Inflammatory macrophage treated with lipopolysaccharide for 1 hour (primary cell): ENCODE measurements around the gene ALDH18A1.
"Not testable (repeated sequence)": the region's sequence is repeated elsewhere in the genome, so short reads cannot be mapped to it uniquely, and the experiment has no call there.

Experiments
- DNase-seq, 2 donors: peaks; one replicate each; pipeline ENCODE4 v3.0.0-alpha.2; 2020 to 2022

The ALDH18A1 gene

GRCh38 chr10:95656291-95657164 lies at the start of gene ALDH18A1:
ALDH18A1 (minus strand) TSS chr10:95656711; CDS start chr10:95653377, 3,334 bp downstream.
- DNase-seq: peak; percentile 63 to 78

GRCh38 chr10:95698415-95698814 lies 41.9 kb upstream of the ALDH18A1 start:
- no peak for DNase-seq

DNA sequence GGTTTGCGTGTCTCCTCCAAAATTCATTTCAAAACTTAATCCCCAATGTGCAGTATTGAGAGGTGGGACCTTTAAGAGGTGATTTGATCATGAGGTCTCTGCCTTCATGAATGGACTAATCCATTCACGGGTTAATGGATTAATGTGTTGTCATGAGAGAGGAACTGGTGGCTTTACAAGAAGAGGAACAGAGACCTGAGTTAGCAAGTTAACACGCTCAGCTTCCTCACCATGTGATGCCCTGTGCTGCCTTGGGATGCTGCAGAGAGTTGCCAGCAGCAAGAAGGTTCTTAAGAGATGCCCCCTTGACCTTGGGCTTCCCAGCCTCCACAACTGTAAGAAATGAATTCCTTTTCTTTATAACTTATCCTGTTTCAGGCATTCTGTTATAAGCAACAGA lies 40.9 kb upstream of the ALDH18A1 start:
- peak; percentile 58 to 75 for DNase-seq

GRCh38 chr10:95694665-95695064 lies 38.2 kb upstream of the ALDH18A1 start:
- no peak for DNase-seq

GRCh38 chr10:95693668-95694534 lies 37.4 kb upstream of the ALDH18A1 start, which contains the start of gene TCTN3:
TCTN3 (minus strand) TSS chr10:95693927; CDS start chr10:95693899, 28 bp downstream.
- peak; percentile 99 to 100 for DNase-seq

DNA sequence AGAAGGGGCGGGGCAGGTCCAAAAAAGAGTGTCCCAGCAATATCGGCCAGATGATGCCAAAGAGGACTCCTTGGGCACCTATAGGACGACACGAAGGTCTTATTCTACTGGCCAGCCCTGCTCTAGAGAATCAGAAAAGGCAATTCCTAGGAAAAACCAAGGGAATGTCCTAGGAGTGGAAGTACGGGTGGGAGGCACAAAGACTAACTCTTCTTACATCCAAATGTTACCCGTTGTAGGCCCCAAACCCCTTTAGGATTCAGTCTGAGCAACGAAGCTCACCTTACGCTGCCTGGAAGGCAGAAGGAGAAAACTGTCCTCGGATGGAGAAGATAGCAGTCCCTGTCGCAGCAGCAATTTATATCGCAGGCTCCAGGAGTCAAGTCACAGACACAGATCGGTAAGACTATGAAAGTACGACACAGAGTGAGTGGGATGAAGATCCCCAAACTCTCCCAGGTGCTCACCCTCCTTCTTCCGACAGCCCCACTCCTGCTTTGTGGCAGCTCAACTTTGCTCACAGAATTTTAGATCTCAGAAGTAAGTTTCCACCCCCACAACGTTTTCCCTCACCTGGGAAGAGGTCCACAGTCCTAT lies 36.7 kb upstream of the ALDH18A1 start:
- DNase-seq: no peak

DNA sequence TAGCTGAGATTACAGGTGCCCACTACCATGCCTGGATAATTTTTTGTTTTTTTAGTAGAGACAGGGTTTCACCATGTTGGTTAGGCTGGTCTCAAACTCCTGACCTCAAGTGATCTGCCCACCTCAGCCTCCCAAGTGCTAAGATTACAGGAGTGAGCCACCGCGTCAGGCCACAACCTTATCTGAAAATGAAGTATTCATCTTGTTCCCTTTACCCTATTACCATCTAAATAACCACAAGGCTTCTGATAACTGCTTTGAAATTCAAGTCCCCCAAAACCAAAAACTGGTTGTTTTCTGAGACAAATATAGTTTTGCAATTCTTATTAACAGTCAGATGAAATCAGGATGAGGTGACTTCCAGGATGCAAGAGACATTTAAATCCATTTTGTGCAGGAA lies 34.8 kb upstream of the ALDH18A1 start:
- no peak for DNase-seq

DNA sequence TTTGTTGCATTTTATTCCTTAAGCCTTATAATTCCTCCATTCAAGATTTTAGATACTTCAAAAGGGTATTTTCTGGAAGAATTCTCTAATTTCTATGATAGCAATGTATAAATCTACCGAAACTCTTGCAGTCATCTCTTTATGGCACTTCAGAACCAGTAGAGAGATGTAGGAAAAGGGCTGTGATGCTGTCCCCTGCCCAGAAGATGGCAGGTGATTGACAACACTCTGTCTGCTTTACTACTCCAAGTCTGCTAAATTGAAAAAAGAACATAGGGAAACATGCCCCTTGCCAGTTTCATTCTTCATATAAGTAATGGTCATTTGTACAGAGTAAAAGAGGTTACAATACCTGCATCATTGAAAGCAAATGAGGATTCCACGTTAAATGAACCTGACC lies 32.1 kb upstream of the ALDH18A1 start:
- no peak for DNase-seq

DNA sequence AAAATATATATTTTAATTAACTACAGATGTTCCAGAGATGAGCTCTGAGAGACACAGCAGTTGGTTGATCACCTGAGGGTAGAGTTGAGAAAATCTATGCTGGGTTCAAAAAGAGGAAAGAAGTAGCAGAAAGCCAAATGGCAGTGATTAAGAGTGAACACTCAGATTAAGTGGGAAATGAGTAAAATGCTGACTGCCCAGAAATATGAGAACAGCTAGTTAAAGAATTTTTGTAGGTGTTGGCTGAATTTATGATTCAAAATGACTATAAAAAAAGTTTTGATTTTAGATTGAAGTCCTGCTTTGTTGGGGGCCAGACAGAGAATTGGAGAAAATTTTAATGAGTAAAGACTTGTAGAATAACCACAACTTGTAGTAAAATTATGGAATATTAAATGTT lies 27.5 kb upstream of the ALDH18A1 start:
- DNase-seq: no peak

DNA sequence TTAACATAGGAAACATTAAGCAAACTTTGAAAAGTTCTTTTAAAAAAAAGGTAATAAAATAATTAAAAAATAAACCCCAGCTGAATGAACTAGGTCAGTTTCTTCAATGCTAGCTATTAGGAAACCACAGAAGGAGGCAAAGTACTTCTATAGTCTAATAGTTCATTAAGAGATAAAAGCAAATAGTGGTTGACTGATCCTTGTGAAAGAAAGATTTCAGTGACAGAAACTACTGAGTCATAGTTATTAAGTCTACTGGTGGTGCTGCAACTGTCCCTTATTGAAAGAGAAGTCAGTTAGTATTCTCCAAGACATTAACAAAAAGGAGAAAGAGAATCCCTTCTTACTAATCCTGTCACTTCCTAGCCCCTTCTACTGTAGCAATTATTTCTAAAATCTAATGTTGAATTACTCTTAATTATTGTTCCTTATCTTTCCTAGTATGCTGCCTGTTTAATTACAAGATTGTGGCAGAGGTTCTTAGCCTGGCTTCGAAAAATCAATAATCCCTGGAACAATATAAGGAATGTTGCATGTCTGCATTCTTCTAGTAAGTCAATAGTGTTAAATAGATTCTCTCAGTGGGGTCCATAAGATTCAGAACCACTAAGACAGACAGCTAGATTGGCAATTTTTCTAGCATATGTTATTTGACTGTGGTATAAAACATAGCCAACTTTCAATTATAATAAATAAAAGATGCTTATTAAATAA lies 19.0 kb upstream of the ALDH18A1 start:
- no peak for DNase-seq

DNA sequence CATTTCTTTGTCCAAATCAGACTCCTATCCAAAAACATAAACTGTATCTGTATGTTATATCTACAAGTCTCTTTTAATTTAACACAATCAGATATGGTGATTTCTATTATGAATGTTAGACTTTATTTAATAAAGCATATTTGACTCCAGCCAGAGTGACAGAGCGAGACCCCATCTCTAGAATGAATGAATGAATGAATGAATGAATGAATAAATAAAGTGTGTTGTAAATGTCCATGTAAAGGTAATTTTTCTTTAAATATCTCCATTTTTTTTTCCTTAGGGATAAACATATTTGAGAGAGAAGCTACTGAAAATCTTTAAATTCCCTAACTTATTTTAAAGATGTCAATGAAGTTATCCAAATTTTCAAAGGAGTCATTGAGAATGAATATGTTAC lies 18.1 kb upstream of the ALDH18A1 start:
- DNase-seq: no peak

DNA sequence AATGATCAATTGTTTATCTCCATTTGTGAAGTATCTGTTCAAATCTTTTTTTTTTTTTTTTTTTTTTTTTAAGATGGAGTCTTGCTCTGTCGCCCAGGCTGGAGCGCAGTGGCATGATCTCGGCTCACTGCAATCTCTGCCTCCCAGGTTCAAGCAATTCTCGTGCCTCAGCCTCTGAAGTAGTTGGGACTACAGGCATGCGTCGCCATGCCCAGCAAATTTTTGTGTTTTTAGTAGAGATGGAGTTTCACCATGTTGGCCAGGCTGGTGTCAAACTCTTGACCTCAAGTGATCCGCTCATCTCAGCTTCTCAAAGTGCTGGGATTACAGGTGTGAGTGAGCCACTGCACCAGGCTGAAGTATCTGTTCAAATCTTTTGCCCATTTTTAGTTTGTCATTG lies 16.1 kb upstream of the ALDH18A1 start:
- DNase-seq: not testable (repeated sequence)

- DNase-seq: no peak
Measured at GRCh38 chr10:95664543-95664942, 8.0 kb upstream of the ALDH18A1 start.

DNA sequence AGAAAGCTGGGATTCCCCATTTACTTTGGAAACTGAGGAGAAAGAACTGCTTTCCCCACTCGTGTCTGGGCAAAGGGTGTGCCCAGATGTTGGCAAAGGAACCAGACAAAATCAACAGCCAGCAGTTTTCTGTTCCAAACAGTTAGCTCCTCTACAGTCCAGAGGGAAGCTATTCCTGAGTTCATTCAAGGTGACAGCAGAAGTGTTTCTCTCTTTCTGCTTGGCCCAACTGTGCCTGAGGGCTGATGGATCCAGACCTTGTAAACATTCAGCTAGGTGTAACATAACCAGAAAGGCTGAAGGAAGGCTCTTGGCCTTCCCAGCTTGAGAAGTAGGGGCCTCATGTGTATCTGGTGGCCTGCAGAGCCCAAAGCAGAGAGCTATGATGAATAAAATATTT lies 7.0 kb upstream of the ALDH18A1 start:
- no peak for DNase-seq

GRCh38 chr10:95661818-95662217 lies 5.3 kb upstream of the ALDH18A1 start:
- DNase-seq: no peak

DNA sequence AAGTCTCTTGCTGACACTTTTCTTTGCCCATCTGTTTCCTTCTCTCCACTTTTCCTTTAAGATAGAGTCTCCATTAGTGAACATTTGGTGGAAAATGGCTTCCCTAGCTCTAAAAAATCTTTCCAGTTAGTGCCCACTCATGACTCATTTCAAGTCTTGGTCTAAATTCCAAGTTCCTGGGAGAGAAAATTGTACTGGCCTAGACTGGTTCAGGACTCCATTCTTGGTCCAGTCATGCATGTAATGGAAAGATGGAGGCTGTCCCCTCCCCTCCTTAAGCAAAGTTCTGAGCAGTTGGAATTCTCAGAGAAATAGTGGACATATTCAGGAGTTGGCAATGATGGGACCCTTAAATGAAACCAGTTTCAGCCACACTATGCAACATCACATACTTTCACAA lies 3.8 kb upstream of the ALDH18A1 start:
- no peak for DNase-seq

DNA sequence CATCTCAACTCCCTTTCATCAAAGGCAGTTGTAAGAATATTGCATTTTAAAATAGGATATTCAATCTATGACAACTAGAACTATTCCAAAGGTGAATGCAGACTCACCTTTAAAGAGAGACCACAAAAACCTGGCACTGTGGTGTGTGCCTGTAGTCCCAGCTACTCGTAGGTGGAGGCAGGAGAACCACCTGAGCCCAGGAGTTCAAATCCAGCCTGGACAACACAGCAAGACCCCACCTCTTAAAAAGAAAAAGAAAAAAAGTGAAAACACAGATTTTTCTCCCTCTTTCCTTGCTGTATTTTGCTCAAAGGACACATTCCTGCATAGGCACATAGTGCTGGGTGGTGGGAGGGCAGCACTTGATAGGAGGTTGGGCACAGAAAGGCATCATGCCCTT lies 739 bp upstream of the ALDH18A1 start:
- no peak for DNase-seq

- DNase-seq: no peak
Measured at GRCh38 chr10:95655571-95656290, 780 bp downstream of the ALDH18A1 start.

DNA sequence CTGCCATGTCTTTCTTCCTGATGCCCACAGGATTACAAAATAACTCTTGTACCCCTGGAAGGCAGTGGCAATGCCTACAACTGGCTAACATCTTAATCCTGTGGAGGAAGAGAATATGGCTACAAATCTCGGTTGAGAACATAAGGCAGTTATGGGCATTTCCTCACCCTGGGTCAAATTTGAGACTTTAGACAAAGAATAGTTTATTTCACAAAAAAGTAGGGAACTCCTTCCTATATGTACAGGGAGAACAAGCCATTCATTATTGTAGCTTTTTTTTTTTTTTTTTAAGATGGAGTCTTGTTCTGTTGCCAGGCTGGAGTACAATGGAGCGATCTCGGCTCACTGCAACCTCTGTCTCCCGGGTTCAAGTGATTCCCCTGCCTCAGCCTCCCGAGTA lies 2.6 kb downstream of the ALDH18A1 start:
- DNase-seq: no peak

GRCh38 chr10:95651346-95652060 lies 5.0 kb downstream of the ALDH18A1 start:
- peak in 1 of 2 donors; percentile 32 for DNase-seq

DNA sequence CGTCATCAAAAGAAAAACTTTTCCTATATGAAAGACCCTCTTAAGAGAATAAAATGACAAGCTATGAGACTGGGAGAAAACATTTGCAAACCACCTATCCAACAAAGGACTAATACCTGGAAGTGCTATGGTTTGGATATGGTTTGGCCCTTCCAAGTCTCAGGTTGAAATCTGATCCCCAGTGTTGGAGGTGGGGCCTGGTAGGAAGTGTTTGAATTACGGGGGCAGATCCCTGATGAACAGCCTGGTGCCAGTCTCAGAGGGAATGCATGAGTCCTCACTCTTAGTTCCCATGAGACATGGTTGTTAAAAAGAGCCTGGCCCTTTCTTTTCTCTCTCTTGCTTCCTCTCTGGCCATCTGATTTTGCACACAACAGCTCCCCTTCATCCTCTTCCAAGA lies 6.3 kb downstream of the ALDH18A1 start:
- no peak for DNase-seq
